Astrocyte of the spinal cord (primary cell): Measurements from ENCODE around the gene KCNH2.
A peak's percentile ranks its signal among the peaks of the same experiment; 100 is the strongest.

ENCODE experiments used
- DNase-seq: peaks from one replicate; pipeline ENCODE4 v3.0.0; 2011; ENCODE audit warnings: low read depth, low spot score
- H3K4me3 ChIP-seq: 2 replicates; pipeline ENCODE4 v1.5.1; 2011; ENCODE audit warnings: low read depth, mild to moderate bottlenecking, low read length, moderate library complexity
- CTCF ChIP-seq: IDR thresholded peaks from 2 replicates; pipeline ENCODE4 v1.5.1; 2012; ENCODE audit warnings: low read depth, mild to moderate bottlenecking, low read length, inconsistent platforms
- in situ Hi-C: cut with HindIII; loops from 2 replicates; pipeline ENCODE4 v1.10.0; 2017; ENCODE audit warnings: low sequenced_read_pairs

KCNH2 gene

DNA sequence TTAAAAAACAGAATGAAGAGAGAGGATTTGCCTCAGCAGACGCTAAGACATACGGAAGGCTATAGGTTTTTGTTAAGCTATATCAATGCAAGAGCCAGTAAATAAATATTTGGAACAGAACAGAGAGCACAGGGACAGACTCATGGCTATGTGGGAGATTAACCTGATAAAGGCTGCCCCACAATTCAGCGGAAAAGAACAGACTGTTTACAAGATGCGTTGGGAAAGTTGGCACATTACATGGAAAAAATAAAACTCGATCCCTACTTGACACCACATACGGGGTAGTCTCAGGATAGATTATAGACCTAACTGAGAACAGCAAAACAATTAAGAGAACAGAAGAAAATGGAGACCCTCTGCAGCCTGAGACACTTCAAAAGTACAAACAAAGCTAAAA lies 10.8 kb downstream of the KCNH2 start:
- no peak for TF ChIP-seq CTCF
- no peak overlapping the region for H3K4me3 ChIP-seq
- DNase-seq = no peak
- in situ Hi-C loops = no loop called here

- in situ Hi-C loops = no loop called here
- DNase-seq = no peak
- TF ChIP-seq CTCF = no peak
- no peak overlapping the region for H3K4me3 ChIP-seq
Measured at GRCh38 chr7:150966002-150966401, 12.1 kb downstream of the KCNH2 start.

DNA sequence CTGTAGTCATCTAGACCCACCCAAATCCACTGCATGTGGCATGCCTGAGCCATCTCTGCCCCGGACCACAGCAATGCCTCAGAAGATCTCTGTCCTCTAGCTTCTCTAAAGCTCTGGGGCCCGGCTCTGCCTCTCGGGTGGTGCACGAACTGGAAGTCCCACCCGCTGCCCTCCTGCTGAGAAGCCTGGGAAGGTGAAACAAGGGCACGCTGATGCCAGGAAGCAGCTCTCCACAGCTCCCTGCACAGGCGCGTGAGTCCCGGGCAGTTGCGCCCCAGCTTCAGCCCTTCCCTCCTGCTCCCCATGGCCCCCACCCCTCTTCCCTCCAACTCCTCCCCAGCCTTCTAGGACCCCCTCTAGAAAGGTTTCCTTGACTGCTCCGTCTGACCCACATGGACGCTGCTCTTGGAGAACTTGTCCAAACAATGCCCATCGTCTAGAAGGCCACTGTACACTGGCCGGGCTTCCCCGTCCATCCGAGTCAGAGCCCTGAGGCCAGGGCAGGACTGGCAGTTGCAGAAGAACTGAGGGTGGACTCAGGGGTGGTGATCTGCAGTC lies 12.8 kb downstream of the KCNH2 start:
- H3K4me3 ChIP-seq = no peak overlapping the region
- DNase-seq = no peak
- no peak for TF ChIP-seq CTCF
- in situ Hi-C loops = no loop called here

GRCh38 chr7:150964593-150965111 lies 13.5 kb downstream of the KCNH2 start:
- in situ Hi-C loops = no loop called here
- no peak for TF ChIP-seq CTCF

GRCh38 chr7:150963707-150964559 lies 14.2 kb downstream of the KCNH2 start:
- in situ Hi-C loops = no loop called here
- TF ChIP-seq CTCF = no peak
- H3K4me3 ChIP-seq = no peak overlapping the region

More at GRCh38 chr7:150964593-150965111, 13.5 kb downstream of the KCNH2 start:
- no peak overlapping the region for H3K4me3 ChIP-seq
- DNase-seq = no peak

GRCh38 chr7:150962553-150963399 lies 15.3 kb downstream of the KCNH2 start:
- no peak overlapping the region for H3K4me3 ChIP-seq
- in situ Hi-C loops = no loop called here
- peak; percentile 25 for DNase-seq
- peak; percentile 94 for TF ChIP-seq CTCF

More at GRCh38 chr7:150963707-150964559, 14.2 kb downstream of the KCNH2 start:
- DNase-seq = no peak
